Mucosa of rectum (tissue), 2 donors: ENCODE data around the gene NAA38.

Experiments used
- H3K27ac ChIP-seq, 2 donors: one replicate each; pipeline ENCODE4 v1.7.0; 2013; ENCODE audit warnings: inconsistent platforms in 2 of 2, low read depth in 2 of 2, low read length in 2 of 2
- H3K27me3 ChIP-seq, 2 donors: one replicate each; pipeline ENCODE4 v1.7.0; 2013; ENCODE audit warnings: low read length in 2 of 2; ENCODE audit not compliant: control insufficient read depth in 2 of 2, insufficient read depth in 2 of 2
- H3K36me3 ChIP-seq, 2 donors: one replicate each; pipeline ENCODE4 v1.7.0; 2013; ENCODE audit warnings: low read length in 2 of 2; ENCODE audit not compliant: control insufficient read depth in 2 of 2, insufficient read depth in 2 of 2
- H3K4me1 ChIP-seq, 2 donors: one replicate each; pipeline ENCODE4 v1.7.0; 2013; ENCODE audit warnings: low read length in 2 of 2, mild to moderate bottlenecking in 1 of 2; ENCODE audit not compliant: control insufficient read depth in 2 of 2, insufficient read depth in 2 of 2
- H3K4me3 ChIP-seq, 2 donors: one replicate each; pipeline ENCODE4 v1.7.0; 2013; ENCODE audit warnings: low read length in 2 of 2
- H3K9ac ChIP-seq, 2 donors: one replicate each; pipeline ENCODE4 v1.7.0; 2013; ENCODE audit warnings: low read length in 2 of 2, low read depth in 1 of 2, mild to moderate bottlenecking in 1 of 2
- H3K9me3 ChIP-seq, 2 donors: one replicate each; pipeline ENCODE4 v1.7.0; 2013; ENCODE audit warnings: low read length in 2 of 2; ENCODE audit not compliant: control insufficient read depth in 2 of 2
- donor health status: healthy.
- donor health status: Normal muscosa, but diverticular disease.

The NAA38 gene, protein sequence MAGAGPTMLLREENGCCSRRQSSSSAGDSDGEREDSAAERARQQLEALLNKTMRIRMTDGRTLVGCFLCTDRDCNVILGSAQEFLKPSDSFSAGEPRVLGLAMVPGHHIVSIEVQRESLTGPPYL

DNA sequence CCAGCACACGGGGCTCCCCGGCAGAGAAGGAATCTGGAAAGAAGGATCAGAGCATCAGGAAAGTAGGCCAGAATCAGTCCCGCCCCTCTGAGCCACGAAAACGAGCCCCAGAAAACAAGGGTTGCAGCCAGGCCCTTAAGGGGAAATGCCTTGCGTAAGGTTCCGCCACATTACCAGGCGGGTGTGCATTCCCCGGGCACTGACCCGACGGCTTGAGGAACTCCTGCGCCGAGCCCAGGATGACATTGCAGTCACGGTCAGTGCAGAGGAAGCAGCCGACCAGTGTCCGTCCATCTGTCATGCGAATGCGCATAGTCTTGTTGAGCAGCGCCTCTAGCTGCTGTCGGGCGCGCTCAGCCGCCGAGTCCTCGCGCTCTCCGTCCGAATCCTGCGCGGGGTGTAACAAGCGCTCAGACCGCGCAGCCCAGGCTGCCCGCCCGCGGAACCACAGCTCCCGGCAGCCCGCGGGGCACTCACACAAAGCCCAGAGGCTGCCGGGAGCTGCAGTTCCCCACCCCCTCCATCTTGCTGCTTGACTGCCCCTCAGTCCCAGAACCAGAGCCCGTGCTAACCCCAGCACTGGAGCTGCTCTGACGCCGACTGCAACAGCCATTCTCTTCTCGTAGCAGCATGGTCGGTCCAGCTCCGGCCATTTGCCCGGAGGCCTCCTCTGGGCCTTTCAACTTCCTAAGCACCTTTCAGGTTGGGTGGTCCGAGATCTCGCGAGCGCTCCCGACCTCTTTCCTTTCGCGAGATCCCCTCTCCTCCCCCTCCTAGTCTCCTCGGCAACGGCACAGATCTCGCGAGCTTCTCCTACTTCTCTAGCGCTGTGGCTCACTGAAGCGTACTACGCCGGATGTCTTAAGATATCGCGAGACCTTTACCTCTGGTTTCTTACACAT lies at the start of gene NAA38:
Gene NAA38 (minus strand): TSS at position 749 of the 902 bp plus-strand sequence. CDS start 96 bp downstream, at position 653.
- H3K9me3 ChIP-seq = no peaks in the 10 kb centered on the region
- H3K4me1 ChIP-seq = peaks cover 31 to 32% of the 10 kb centered on the region in 2 donors
- H3K9ac ChIP-seq = peak within 1 kb of the TSS; percentile 56 to 84
- H3K4me3 ChIP-seq = peak within 1 kb of the TSS; percentile 92
- H3K27me3 ChIP-seq = no peaks in the 10 kb centered on the region
- H3K36me3 ChIP-seq = peaks cover 11 to 12% of the 10 kb centered on the region in 2 donors
- H3K27ac ChIP-seq = peak within 1 kb of the TSS; percentile 87 to 94

DNA sequence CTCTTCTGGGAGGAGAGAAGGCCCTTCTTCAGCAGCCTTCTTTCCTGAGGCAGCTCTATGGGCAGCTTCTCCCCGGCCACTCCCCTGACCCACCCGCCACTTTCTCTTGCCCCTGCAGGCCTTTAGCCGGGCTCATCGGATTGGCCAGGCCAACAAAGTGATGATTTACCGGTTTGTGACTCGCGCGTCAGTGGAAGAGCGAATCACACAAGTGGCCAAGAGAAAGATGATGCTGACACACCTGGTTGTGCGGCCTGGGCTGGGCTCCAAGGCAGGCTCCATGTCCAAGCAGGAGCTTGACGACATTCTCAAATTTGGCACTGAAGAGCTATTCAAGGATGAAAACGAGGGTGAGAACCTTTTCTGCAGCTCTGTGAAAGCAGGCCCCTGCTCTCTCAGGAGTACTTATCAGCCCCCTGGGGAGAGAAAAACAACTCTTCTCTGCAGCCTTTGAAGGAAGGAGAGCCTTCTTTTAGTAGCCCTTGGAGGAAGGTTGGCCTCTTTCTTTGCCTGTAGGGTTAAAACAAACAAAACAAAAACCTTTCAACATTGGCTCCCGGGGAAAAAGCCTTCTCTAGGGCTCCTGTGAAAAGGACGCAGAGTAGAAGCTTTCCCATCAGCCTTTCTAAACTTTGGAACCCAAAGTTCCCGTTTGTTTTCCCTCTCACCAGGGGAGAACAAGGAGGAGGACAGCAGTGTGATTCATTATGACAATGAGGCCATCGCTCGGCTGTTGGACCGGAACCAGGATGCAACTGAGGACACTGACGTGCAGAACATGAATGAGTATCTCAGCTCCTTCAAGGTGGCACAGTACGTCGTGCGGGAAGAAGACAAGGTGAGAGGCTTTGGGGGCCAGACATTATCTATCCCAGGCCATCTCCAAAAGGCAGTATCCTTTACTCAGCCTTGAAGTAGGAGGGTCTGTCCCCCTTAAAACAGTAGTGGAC lies 46.1 kb upstream of the NAA38 start:
- H3K36me3 ChIP-seq = peaks cover 81 to 89% of the 10 kb centered on the region in 2 donors
- no peaks in the 10 kb centered on the region for H3K9me3 ChIP-seq
- H3K4me1 ChIP-seq = no peaks in the 10 kb centered on the region
- H3K27me3 ChIP-seq = no peaks in the 10 kb centered on the region
- H3K4me3 ChIP-seq = no peak overlapping the region
- no peak overlapping the region for H3K27ac ChIP-seq
- no peak overlapping the region for H3K9ac ChIP-seq

DNA sequence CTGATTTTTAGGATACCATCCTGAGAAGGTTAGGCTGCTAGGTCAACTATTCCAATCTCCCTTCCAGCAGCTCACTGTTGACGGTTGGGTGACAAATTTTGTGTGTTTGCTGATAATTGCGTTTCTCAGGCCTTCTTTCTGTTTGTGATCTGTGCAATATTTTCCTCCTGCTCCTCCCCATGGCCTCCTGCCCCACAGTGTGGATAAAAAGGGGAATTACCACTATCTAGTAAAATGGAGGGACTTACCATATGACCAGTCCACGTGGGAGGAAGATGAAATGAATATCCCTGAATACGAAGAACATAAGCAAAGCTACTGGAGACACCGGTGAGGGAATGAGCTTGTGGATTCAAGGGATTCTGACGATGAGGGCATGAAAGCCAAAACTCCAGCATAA lies 40.4 kb upstream of the NAA38 start:
- peaks cover 66 to 75% of the 10 kb centered on the region in 2 donors for H3K36me3 ChIP-seq

DNA sequence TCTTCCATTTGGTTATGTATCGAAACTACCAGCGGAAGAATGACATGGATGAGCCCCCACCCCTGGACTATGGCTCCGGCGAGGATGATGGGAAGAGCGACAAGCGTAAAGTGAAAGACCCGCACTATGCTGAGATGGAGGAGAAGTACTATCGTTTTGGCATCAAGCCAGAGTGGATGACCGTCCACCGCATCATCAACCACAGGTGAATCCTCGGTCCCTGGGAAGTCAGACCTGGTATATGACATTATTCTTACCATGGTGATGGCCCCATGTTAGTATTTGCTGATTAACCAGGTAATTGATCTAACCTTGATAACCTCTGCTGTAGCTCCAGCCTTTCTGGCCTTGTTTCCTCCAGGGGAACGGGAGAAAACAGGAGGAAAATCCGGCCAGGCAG lies 39.7 kb upstream of the NAA38 start:
- Histone ChIP-seq H3K4me3 (no peak overlapping the region), H3K4me1 (no peaks in the 10 kb centered on the region), H3K27me3 (no peaks in the 10 kb centered on the region), H3K9ac (no peak overlapping the region), H3K9me3 (no peaks in the 10 kb centered on the region), H3K36me3 (peaks cover 61 to 72% of the 10 kb centered on the region in 2 donors), H3K27ac (no peak overlapping the region)

More for the DNA sequence above, 40.4 kb upstream of the NAA38 start:
- Histone ChIP-seq H3K27ac (no peak overlapping the region), H3K4me3 (no peak overlapping the region), H3K27me3 (no peaks in the 10 kb centered on the region), H3K4me1 (no peaks in the 10 kb centered on the region), H3K9ac (no peak overlapping the region), H3K9me3 (no peaks in the 10 kb centered on the region)

DNA sequence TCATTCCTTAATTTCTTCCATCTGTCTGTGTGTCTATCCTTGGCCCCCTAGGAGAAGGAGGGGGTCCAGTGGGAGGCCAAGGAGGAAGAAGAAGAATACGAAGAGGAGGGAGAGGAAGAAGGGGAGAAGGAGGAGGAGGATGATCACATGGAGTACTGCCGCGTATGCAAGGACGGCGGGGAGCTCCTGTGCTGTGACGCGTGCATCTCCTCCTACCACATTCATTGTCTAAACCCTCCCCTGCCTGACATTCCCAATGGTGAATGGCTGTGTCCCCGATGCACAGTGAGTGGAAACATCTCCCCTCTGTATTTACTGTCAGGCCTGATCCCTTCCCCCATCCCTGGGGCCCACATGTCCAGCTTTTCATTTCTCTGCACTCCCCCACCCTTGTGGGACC lies 37.5 kb upstream of the NAA38 start:
- no peak overlapping the region for H3K9ac ChIP-seq
- no peak overlapping the region for H3K4me3 ChIP-seq
- no peaks in the 10 kb centered on the region for H3K27me3 ChIP-seq
- H3K27ac ChIP-seq = no peak overlapping the region
- H3K4me1 ChIP-seq = peaks cover 2% of the 10 kb centered on the region in 2 donors
- no peaks in the 10 kb centered on the region for H3K9me3 ChIP-seq
- peaks cover 56 to 70% of the 10 kb centered on the region in 2 donors for H3K36me3 ChIP-seq

DNA sequence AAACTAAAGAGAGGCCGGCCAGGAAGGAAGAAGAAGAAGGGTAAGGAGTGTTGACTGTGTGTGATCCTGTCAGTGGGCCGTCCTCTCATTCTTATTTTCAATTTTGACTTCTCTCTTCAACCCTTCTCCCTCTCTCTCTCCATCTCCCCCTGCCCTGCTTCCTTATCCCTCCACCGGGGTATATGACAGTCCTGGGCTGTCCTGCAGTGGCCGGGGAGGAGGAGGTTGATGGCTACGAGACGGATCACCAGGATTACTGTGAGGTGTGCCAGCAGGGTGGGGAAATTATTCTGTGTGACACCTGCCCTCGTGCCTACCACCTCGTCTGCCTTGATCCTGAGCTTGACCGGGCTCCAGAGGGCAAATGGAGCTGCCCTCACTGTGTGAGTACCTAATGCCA lies 36.9 kb upstream of the NAA38 start:
- H3K9me3 ChIP-seq = no peaks in the 10 kb centered on the region
- no peak overlapping the region for H3K27ac ChIP-seq
- peaks cover 8% of the 10 kb centered on the region in 2 donors for H3K4me1 ChIP-seq
- H3K27me3 ChIP-seq = no peaks in the 10 kb centered on the region
- H3K36me3 ChIP-seq = peaks cover 51 to 64% of the 10 kb centered on the region in 2 donors
- no peak overlapping the region for H3K4me3 ChIP-seq
- H3K9ac ChIP-seq = no peak overlapping the region

DNA sequence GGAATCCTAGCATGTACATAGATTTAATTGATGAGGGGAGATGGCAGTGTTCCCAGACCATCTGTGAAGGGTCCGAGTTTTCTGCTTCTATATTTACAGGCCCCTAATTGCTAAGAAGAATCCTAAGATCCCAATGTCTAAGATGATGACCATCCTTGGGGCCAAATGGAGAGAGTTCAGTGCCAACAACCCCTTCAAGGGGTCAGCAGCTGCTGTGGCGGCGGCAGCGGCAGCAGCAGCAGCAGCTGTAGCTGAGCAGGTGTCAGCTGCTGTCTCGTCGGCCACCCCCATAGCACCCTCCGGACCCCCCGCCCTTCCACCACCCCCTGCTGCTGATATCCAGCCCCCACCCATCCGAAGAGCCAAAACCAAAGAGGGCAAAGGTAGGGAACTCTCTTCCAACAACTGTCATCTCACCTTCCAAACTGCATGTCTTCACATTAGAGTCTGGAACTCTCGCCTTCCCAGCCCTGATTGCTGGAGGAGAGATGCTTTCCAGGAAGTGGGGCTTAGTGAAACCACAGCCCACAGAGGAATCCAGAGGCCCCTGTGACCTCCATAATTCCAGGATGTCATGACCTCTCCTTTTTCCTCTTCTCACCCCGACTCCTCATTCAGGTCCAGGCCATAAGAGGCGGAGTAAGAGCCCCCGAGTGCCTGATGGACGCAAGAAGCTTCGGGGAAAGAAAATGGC lies 36.0 kb upstream of the NAA38 start:
- Histone ChIP-seq H3K36me3 (peaks cover 43 to 57% of the 10 kb centered on the region in 2 donors), H3K27ac (no peak overlapping the region)

DNA sequence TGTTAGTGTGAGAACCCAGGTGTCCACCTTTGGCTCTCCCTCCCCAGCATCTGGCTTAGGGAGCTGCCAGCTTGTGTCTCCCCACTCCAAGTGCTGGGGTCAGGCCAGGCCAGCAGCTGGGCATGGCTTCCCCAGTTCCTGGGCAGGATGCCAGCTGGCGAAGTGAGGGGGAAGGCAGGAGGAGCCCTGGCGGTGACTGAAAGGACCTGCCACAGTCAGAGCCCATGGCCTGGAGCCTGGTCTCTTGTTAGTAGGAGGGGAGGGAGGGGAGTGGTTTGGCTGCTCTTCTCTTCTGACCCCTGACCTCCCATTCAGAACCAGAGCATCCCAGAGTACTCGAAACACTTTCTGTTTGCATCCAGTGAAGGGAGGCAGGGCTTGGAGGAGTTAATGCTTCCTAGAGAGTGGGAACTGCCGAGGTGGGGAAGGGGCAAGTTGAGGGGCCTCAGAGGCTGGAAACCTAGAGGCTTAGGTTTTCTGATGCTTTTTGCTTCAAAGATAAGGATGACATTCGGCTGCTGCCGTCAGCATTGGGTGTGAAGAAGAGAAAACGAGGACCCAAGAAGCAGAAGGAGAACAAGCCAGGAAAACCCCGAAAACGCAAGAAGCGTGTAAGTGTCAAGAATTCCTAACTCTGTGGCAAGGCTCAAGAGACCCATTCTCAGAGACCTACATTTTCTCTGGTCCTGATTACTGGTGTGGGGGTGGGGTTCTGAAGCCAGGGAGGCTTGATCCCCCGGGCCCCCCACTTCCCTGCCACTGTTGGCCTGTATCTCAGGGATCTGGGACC lies 32.0 kb upstream of the NAA38 start:
- Histone ChIP-seq H3K27me3 (no peaks in the 10 kb centered on the region), H3K36me3 (peaks cover 18 to 31% of the 10 kb centered on the region in 2 donors), H3K4me3 (peak overlapping the region; percentile 84 to 88), H3K9me3 (no peaks in the 10 kb centered on the region), H3K9ac (peak overlapping the region; percentile 70 to 82), H3K27ac (peak overlapping the region; percentile 91 to 96), H3K4me1 (peaks cover 38 to 43% of the 10 kb centered on the region in 2 donors)

More for the DNA sequence above, 36.0 kb upstream of the NAA38 start:
- Histone ChIP-seq H3K4me1 (peaks cover 17% of the 10 kb centered on the region in 2 donors), H3K9ac (no peak overlapping the region), H3K4me3 (no peak overlapping the region), H3K27me3 (no peaks in the 10 kb centered on the region), H3K9me3 (no peaks in the 10 kb centered on the region)
